A549 (cell line): ENCODE results near the gene NRIP3. TPM values are rescaled to one million over a fixed set of nuclear protein-coding genes. Genes with fewer than 3 reads are reported as not detected.

Experiments used
- ATAC-seq, 2 experiments: fragments of 200-7000 bp in 1 of 2; fragments of >200 bp in 1 of 2; cut with Nextera tagmentation in 1 of 2; cut with Tn5 transposase in 1 of 2; 3 replicates each; pipeline versions ENCODE4 v1.8.0 to v1.9.1; 2018 to 2020; ENCODE audit warnings: mild to moderate bottlenecking in 1 of 2, moderate library complexity in 1 of 2
- CTCF ChIA-PET: fragments of 300-600 bp; sonication (Branson Sonifier 250); formaldehyde crosslinking; extraction: SDS; loops from one replicate; lab custom pipeline; 2021; ENCODE audit warnings: antibody characterized with exemption, inconsistent platforms; lab: Yijun Ruan, JAX
- POLR2A ChIA-PET: fragments of 350-600 bp; formaldehyde crosslinking; extraction: SDS; loops from one replicate; lab custom pipeline; 2021; ENCODE audit warnings: antibody characterized with exemption, inconsistent platforms; lab: Yijun Ruan, JAX
- DNase-seq, 2 experiments: peaks; one replicate each; pipeline versions ENCODE4 v3.0.0 to v3.0.0-alpha.2; 2011 to 2016; ENCODE audit warnings: low read depth in 1 of 2, low spot score in 1 of 2
- FAIRE-seq: peaks from 2 replicates; lab custom pipeline; 2011; peaks lifted over from hg19 to GRCh38; lab: Jason Lieb, UNC
- H3K27ac ChIP-seq, 2 experiments: fragments of >200 bp; sonication (Bioruptor Twin); formaldehyde crosslinking; 3 replicates each; pipeline ENCODE4 v1.5.1; 2016 to 2017
- H3K4me1 ChIP-seq: fragments of >200 bp; sonication (Bioruptor Twin); formaldehyde crosslinking; 3 replicates; pipeline ENCODE4 v1.6.1; 2016
- H3K4me2 ChIP-seq: fragments of >200 bp; sonication (Bioruptor Twin); formaldehyde crosslinking; 3 replicates; pipeline ENCODE4 v1.6.1; 2016
- H3K4me3 ChIP-seq: fragments of >200 bp; sonication (Bioruptor Twin); formaldehyde crosslinking; 3 replicates; pipeline ENCODE4 v1.5.1; 2016
- H3K9me3 ChIP-seq: fragments of >200 bp; sonication (Bioruptor Twin); formaldehyde crosslinking; 3 replicates; pipeline ENCODE4 v1.6.1; 2016
- BHLHE40 ChIP-seq: IDR thresholded peaks from 2 replicates; pipeline ENCODE4 v1.6.1; 2012; ENCODE audit warnings: low read depth, low read length, inconsistent platforms
- CBX8 ChIP-seq: fragments of 200-600 bp; sonication (generic); IDR thresholded peaks from 2 replicates; pipeline ENCODE4 v1.6.1; 2016
- CEBPB ChIP-seq, 2 experiments: fragments of >200 bp in 1 of 2; sonication (Bioruptor Twin) in 1 of 2; formaldehyde crosslinking in 1 of 2; IDR thresholded peaks; 2 replicates each; pipeline ENCODE4 v1.6.1; 2012 to 2016
- CHD4 ChIP-seq: fragments of 200-600 bp; sonication (generic); IDR thresholded peaks from 2 replicates; pipeline ENCODE4 v1.6.1; 2016; ENCODE audit warnings: antibody characterized with exemption, mild to moderate bottlenecking, borderline replicate concordance
- EHF ChIP-seq: fragments of 250-450 bp; sonication (Bioruptor Pico); IDR thresholded peaks from 2 replicates; pipeline ENCODE4 v1.5.0; 2020; ENCODE audit warnings: mild to moderate bottlenecking
- EHMT2 ChIP-seq: fragments of 200-600 bp; sonication (generic); IDR thresholded peaks from 2 replicates; pipeline ENCODE4 v1.6.1; 2016; ENCODE audit warnings: antibody characterized with exemption, low read depth, mild to moderate bottlenecking, moderate library complexity
- FOSB ChIP-seq: fragments of 250-450 bp; sonication (Bioruptor Pico); IDR thresholded peaks from 2 replicates; pipeline ENCODE4 v1.5.0; 2020; ENCODE audit warnings: mild to moderate bottlenecking, moderate library complexity
- FOSL2 ChIP-seq, 2 experiments: fragments of 450-650 bp in 1 of 2; fragments of >200 bp in 1 of 2; sonication (Bioruptor Twin) in 1 of 2; formaldehyde crosslinking; IDR thresholded peaks; 2 replicates each; pipeline versions ENCODE4 v1.5.0 to v1.6.1; 2016 to 2020; ENCODE audit warnings: mild to moderate bottlenecking in 1 of 2, moderate library complexity in 1 of 2
- GATA3 ChIP-seq: IDR thresholded peaks from 2 replicates; pipeline ENCODE4 v1.6.1; 2012; ENCODE audit warnings: borderline replicate concordance
- HOXB5 ChIP-seq: fragments of 250-450 bp; sonication (Bioruptor Pico); IDR thresholded peaks from 2 replicates; pipeline ENCODE4 v1.5.0; 2020; ENCODE audit warnings: mild to moderate bottlenecking, moderate library complexity
- JUNB ChIP-seq: fragments of >200 bp; sonication (Bioruptor Twin); formaldehyde crosslinking; IDR thresholded peaks from 2 replicates; pipeline ENCODE4 v1.6.1; 2016
- KDM5A ChIP-seq: fragments of 200-600 bp; sonication (generic); IDR thresholded peaks from 2 replicates; pipeline ENCODE4 v1.6.1; 2016; ENCODE audit warnings: antibody characterized with exemption, mild to moderate bottlenecking
- POLR2A ChIP-seq: IDR thresholded peaks from 2 replicates; pipeline ENCODE4 v1.6.1; 2012; ENCODE audit warnings: mild to moderate bottlenecking, low read length
- POLR2AphosphoS2 ChIP-seq: conservative IDR thresholded peaks from 2 replicates; pipeline ENCODE4 v1.6.1; 2012; ENCODE audit warnings: low read length, improper control_type of control experiment, inconsistent platforms
- RCOR1 ChIP-seq: fragments of 150-350 bp; IDR thresholded peaks from 2 replicates; pipeline ENCODE4 v1.6.1; 2014; ENCODE audit warnings: antibody characterized with exemption, low read length, low read depth
- RNF2 ChIP-seq: fragments of 200-600 bp; sonication (generic); IDR thresholded peaks from 2 replicates; pipeline ENCODE4 v1.6.1; 2016; ENCODE audit warnings: low read depth, mild to moderate bottlenecking, antibody characterized with exemption, moderate library complexity, borderline replicate concordance
- TP53 ChIP-seq: fragments of 250-450 bp; sonication (Bioruptor Pico); IDR thresholded peaks from 2 replicates; pipeline ENCODE4 v1.5.0; 2021; ENCODE audit warnings: mild to moderate bottlenecking, moderate library complexity
- ZFP36 ChIP-seq: fragments of 450-650 bp; IDR thresholded peaks from 2 replicates; pipeline ENCODE4 v1.6.1; 2014; ENCODE audit warnings: borderline replicate concordance; ENCODE audit not compliant: partially characterized antibody
- WGBS: methylation state at CpG from one replicate; pipeline ENCODE4 v1.1.6; 2017; ENCODE audit errors: missing lambda C conversion rate; 5-methylcytosine and 5-hydroxymethylcytosine counted together
- polyA plus RNA-seq, 4 experiments: library from polyadenylated mRNA; depleted of rRNA in 3 of 4; stranded (reverse); fragments of >200 nt; fragmentation: RNase III in 1 of 4; extraction: RNeasy Plus Mini Kit Qiagen cat#74134 plus additional on column Dnase treatment in 1 of 4; gene quantifications; 2 replicates in 3 of 4; 3 replicates in 1 of 4; pipeline ENCODE4 v1.2.3, GENCODE V29; 2011 to 2017
- TF ChIP-seq, protein P1 (sequence below): fragments of 200-600 bp; sonication (generic); IDR thresholded peaks from 2 replicates; pipeline ENCODE4 v1.6.1; 2016; ENCODE audit warnings: antibody characterized with exemption, mild to moderate bottlenecking, moderate library complexity
- TF ChIP-seq, protein P2 (sequence below): fragments of >200 bp; sonication (Bioruptor Twin); formaldehyde crosslinking; IDR thresholded peaks from 3 replicates; pipeline ENCODE4 v1.5.1; 2016
- TF ChIP-seq, protein P3 (sequence below): fragments of 450-650 bp; IDR thresholded peaks from 2 replicates; pipeline ENCODE4 v1.6.1; 2014; ENCODE audit warnings: antibody characterized with exemption
- TF ChIP-seq, protein P4 (sequence below): fragments of 250-450 bp; sonication (Bioruptor Pico); IDR thresholded peaks from 2 replicates; pipeline ENCODE4 v1.5.0; 2020; ENCODE audit warnings: low read depth, mild to moderate bottlenecking, moderate library complexity
- TF ChIP-seq, protein P5 (sequence below): fragments of >200 bp; sonication (Bioruptor Twin); formaldehyde crosslinking; IDR thresholded peaks from 3 replicates; pipeline ENCODE4 v1.6.1; 2016
- TF ChIP-seq, protein P6 (sequence below): fragments of 250-450 bp; sonication (Bioruptor Pico); IDR thresholded peaks from 2 replicates; pipeline ENCODE4 v1.5.0; 2021; ENCODE audit warnings: mild to moderate bottlenecking, moderate library complexity, borderline replicate concordance

Gene NRIP3
- polyA plus RNA-seq, 2 of the 4 experiments (the other 2 are of a cell fraction): 0.49 to 1.0 TPM

DNA sequence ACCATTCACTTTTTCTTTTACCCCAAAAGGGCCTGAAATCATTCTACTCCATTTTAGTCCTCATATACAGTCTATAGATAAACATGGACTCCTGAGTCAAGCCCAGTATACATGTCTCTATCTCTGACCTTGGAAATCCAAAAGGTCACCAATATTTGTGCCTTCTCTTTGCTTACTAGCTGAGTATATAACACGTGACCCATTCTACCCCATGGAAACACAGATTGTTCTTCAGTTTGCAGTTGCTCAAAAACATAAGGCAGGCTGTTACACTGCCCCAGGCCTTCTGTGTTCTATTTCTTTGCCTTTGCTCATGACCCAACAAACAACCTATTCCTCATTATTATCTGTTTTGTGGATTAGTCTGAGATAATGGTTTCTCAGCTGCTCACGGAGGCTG, 5.8 kb downstream of the NRIP3 start (continued):
- TF ChIP-seq, protein P1, sequence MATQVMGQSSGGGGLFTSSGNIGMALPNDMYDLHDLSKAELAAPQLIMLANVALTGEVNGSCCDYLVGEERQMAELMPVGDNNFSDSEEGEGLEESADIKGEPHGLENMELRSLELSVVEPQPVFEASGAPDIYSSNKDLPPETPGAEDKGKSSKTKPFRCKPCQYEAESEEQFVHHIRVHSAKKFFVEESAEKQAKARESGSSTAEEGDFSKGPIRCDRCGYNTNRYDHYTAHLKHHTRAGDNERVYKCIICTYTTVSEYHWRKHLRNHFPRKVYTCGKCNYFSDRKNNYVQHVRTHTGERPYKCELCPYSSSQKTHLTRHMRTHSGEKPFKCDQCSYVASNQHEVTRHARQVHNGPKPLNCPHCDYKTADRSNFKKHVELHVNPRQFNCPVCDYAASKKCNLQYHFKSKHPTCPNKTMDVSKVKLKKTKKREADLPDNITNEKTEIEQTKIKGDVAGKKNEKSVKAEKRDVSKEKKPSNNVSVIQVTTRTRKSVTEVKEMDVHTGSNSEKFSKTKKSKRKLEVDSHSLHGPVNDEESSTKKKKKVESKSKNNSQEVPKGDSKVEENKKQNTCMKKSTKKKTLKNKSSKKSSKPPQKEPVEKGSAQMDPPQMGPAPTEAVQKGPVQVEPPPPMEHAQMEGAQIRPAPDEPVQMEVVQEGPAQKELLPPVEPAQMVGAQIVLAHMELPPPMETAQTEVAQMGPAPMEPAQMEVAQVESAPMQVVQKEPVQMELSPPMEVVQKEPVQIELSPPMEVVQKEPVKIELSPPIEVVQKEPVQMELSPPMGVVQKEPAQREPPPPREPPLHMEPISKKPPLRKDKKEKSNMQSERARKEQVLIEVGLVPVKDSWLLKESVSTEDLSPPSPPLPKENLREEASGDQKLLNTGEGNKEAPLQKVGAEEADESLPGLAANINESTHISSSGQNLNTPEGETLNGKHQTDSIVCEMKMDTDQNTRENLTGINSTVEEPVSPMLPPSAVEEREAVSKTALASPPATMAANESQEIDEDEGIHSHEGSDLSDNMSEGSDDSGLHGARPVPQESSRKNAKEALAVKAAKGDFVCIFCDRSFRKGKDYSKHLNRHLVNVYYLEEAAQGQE: no peak
- no peak for TF ChIP-seq POLR2AphosphoS2

DNA sequence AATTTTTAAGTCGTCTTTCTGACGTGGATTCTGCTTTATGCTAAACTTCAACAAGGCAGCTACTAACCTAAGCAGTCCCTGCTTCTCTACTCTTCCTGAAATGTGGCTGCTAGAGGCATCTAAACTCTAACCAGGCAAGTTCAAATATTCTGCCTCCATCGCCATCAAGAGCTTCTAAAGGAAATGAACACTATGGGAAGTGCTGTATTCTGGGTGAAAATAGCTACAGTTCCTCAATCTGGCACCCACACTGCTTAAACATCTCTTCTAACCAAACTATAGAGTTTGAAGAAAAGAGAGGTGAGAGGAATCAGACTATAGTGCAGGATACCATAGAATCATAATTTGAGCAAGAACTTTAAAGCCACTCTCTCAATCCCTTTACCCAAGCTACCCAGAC, 6.3 kb downstream of the NRIP3 start:
- ATAC-seq (no peak), FAIRE-seq (no peak), DNase-seq (no peak)
- CTCF ChIA-PET: interaction anchor here (0.8 to 2.5 kb wide), 5 partner anchors 9 to 141 kb away, joined by 3 to 10 read pairs (median 4); no protein-coding TSS in a partner anchor
- WGBS: 63% methylated on average over 3 of the region's 3 CpGs
- POLR2A ChIA-PET: no interaction called here
- no peak overlapping the region for H3K4me3 ChIP-seq
- H3K9me3 ChIP-seq: no peaks in the 10 kb centered on the region
- TF ChIP-seq BHLHE40 (no peak), RNF2 (no peak), KDM5A (no peak), CEBPB (IDR thresholded peaks at IDR 0.05) (no peak), POLR2AphosphoS2 (no peak), TP53 (CRISPR knock-in tag) (no peak), HOXB5 (CRISPR knock-in tag) (no peak), GATA3 (no peak), EHF (CRISPR knock-in tag) (no peak), FOSB (CRISPR knock-in tag) (no peak), ZFP36 (no peak)
- TF ChIP-seq, protein P2, sequence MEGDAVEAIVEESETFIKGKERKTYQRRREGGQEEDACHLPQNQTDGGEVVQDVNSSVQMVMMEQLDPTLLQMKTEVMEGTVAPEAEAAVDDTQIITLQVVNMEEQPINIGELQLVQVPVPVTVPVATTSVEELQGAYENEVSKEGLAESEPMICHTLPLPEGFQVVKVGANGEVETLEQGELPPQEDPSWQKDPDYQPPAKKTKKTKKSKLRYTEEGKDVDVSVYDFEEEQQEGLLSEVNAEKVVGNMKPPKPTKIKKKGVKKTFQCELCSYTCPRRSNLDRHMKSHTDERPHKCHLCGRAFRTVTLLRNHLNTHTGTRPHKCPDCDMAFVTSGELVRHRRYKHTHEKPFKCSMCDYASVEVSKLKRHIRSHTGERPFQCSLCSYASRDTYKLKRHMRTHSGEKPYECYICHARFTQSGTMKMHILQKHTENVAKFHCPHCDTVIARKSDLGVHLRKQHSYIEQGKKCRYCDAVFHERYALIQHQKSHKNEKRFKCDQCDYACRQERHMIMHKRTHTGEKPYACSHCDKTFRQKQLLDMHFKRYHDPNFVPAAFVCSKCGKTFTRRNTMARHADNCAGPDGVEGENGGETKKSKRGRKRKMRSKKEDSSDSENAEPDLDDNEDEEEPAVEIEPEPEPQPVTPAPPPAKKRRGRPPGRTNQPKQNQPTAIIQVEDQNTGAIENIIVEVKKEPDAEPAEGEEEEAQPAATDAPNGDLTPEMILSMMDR: no peak
- TF ChIP-seq, protein P3, sequence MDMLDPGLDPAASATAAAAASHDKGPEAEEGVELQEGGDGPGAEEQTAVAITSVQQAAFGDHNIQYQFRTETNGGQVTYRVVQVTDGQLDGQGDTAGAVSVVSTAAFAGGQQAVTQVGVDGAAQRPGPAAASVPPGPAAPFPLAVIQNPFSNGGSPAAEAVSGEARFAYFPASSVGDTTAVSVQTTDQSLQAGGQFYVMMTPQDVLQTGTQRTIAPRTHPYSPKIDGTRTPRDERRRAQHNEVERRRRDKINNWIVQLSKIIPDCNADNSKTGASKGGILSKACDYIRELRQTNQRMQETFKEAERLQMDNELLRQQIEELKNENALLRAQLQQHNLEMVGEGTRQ: no peak
- TF ChIP-seq, protein P4, sequence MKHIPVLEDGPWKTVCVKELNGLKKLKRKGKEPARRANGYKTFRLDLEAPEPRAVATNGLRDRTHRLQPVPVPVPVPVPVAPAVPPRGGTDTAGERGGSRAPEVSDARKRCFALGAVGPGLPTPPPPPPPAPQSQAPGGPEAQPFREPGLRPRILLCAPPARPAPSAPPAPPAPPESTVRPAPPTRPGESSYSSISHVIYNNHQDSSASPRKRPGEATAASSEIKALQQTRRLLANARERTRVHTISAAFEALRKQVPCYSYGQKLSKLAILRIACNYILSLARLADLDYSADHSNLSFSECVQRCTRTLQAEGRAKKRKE: no peak
- H3K4me2 ChIP-seq: no peak overlapping the region
- H3K4me1 ChIP-seq: no peaks in the 10 kb centered on the region
- H3K27ac ChIP-seq: no peak overlapping the region

DNA sequence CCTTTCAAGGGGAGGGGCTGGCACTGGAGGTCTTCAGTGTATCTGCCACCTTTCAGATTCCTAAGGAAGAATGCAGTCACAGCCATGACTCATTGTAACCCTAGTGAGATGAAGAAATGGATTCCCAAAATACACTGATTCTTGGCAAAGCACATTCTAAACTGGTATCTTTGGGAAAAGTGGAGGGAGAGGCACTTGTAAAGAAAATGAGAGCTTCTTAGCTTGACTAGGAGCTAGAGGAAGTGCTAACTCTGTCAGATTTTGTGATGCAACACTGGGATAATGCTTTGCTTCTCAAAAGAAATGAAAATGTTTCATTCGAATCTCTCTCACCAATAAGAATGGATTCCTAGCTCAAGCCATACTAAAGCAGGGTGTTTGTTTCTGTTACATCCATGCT, 14.3 kb downstream of the NRIP3 start:
- 76% methylated on average over 1 of the region's 1 CpG for WGBS
- H3K4me2 ChIP-seq: no peak overlapping the region
- H3K9me3 ChIP-seq: no peaks in the 10 kb centered on the region
- DNase-seq (no peak), ATAC-seq (no peak), FAIRE-seq (no peak)
- no peaks in the 10 kb centered on the region for H3K4me1 ChIP-seq
- ChIA-PET POLR2A (no interaction called here), CTCF (interaction anchor here (1.1 kb wide), 1 partner anchor 26 kb away, joined by 3 read pairs; no protein-coding TSS in a partner anchor)
- H3K27ac ChIP-seq: no peak overlapping the region
- H3K4me3 ChIP-seq: no peak overlapping the region
- no peak for TF ChIP-seq EHMT2
- no peak for TF ChIP-seq CEBPB (IDR thresholded peaks at IDR 0.05)
- TF ChIP-seq CHD4: no peak
- TF ChIP-seq CBX8: no peak
- TF ChIP-seq, protein P3: no peak
- TF ChIP-seq, protein P5, sequence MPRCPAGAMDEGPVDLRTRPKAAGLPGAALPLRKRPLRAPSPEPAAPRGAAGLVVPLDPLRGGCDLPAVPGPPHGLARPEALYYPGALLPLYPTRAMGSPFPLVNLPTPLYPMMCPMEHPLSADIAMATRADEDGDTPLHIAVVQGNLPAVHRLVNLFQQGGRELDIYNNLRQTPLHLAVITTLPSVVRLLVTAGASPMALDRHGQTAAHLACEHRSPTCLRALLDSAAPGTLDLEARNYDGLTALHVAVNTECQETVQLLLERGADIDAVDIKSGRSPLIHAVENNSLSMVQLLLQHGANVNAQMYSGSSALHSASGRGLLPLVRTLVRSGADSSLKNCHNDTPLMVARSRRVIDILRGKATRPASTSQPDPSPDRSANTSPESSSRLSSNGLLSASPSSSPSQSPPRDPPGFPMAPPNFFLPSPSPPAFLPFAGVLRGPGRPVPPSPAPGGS: no peak
- no peak for TF ChIP-seq JUNB
- no peak for TF ChIP-seq RCOR1
- TF ChIP-seq, protein P6, sequence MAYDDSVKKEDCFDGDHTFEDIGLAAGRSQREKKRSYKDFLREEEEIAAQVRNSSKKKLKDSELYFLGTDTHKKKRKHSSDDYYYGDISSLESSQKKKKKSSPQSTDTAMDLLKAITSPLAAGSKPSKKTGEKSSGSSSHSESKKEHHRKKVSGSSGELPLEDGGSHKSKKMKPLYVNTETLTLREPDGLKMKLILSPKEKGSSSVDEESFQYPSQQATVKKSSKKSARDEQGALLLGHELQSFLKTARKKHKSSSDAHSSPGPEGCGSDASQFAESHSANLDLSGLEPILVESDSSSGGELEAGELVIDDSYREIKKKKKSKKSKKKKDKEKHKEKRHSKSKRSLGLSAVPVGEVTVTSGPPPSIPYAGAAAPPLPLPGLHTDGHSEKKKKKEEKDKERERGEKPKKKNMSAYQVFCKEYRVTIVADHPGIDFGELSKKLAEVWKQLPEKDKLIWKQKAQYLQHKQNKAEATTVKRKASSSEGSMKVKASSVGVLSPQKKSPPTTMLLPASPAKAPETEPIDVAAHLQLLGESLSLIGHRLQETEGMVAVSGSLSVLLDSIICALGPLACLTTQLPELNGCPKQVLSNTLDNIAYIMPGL (CRISPR knock-in tag): no peak
- TF ChIP-seq POLR2A: no peak
- TF ChIP-seq FOSL2 (IDR thresholded peaks at IDR 0.05): no peak
- no peak for TF ChIP-seq FOSL2 (CRISPR knock-in tag; IDR thresholded peaks at IDR 0.05)
